ENCODE results near the gene CALN1.
"Not testable (repeated sequence)": the region's sequence is repeated elsewhere in the genome, so short reads cannot be mapped to it uniquely, and the experiment has no call there.

CALN1 gene

GRCh38 chr7:72265071-72265904 lies 146.8 kb downstream of the CALN1 start:
- no peak for DNase-seq

DNA sequence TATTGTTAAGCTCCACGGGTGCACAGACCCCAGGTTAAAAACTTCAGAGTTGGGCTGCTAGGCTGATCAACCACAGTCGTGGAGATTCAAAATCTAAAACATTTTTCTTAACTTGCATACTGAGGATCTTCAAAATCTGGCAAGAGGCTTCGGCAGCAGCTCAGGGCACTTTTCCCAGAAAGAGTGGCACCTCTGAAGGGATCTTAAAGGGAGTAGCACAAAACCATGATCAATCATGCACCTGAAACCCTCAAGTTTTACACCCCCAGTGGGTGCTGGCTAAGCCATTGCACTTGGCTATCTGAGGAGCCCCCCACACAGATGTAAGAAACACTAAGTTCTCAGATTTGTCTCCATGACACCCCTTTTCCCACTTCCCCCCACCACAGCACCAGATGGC lies 151.7 kb downstream of the CALN1 start:
- DNase-seq: no peak

DNA sequence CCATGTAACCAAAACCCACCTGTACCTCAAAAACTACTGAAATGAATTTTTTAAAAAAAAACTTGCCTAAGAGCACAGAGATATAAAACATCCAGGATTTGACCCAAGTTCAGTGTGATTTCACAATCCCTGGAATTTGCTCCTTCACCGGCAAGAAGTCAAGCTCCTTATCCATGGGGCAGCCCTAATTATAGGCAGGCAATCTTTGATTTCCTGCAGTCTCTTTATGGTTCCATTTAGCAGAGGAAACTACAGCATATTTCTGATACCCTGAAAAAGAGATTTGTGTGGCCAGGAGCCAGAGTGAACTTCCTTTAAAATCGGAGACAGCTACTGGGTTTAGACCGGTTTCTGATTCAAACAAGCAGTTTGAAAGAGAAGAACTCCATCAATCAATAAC lies 154.1 kb downstream of the CALN1 start:
- DNase-seq: no peak

DNA sequence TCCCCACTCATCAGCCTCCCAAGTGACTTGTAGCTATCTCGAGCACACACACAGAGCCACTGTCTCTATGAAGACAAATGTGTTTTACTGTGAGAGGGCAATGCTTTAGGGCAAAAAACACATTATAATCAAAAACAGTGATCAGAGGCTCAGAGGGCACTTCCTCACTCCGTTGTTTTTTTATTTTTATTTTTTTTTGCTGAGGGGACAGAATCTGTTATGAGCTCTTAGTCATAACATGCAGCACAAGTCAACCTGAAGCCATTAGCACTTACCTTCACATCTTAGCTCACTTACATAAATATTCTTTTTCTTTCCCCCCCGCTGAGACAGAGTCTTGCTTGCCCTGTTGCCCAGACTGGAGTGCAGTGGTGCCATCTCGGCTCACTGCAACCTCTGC lies 157.7 kb downstream of the CALN1 start:
- DNase-seq: no peak

GRCh38 chr7:72249106-72249505 lies 163.0 kb downstream of the CALN1 start:
- DNase-seq: no peak

DNA sequence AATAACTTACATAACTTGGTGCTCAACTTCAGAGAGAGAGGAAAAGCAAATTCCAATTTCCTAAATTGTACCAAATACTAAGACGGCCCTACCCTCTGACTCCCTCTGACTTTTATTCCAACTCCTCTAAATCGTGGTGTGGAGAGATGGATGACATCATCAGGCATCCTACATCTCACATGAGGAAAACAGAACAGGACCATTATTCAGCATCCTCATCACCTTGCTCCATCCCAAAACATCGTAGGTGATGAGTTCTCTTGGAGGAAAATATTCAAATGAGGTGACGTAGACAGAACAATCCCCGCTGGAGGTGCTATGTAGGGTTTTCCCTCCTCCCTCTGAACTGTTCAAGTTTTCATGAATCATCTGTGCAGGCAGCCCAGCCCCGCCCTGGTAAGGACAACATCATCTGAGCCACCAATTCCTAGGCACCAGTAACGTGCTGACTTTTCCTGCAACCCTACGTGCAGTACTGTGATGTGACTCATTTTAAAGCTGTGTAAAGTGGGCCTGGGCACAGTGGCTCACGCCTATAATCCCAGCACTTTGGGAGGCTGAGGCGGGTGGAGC lies 167.2 kb downstream of the CALN1 start:
- no peak for DNase-seq

GRCh38 chr7:72243329-72243728 lies 168.8 kb downstream of the CALN1 start:
- DNase-seq: no peak

GRCh38 chr7:72235351-72235750 lies 176.8 kb downstream of the CALN1 start:
- DNase-seq: no peak

DNA sequence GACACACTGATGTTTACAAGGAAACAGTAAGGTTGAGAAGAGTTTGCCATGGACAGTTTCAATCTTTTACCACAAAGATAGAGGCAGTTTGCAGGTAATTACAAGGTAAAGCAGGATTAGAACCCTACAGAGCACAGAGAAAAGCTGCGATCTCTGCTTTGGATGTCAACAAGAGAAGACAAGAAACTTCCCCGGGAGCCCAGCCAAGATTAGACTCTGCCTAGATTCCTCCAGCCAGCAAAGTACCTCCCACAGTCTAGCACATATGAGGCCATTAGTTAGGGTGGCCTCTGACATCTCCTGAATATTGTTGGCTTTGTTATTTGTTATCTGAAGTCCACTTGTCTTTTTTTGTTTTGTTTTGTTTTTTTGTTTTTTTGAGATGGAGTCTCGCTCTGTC lies 178.1 kb downstream of the CALN1 start:
- DNase-seq: no peak

DNA sequence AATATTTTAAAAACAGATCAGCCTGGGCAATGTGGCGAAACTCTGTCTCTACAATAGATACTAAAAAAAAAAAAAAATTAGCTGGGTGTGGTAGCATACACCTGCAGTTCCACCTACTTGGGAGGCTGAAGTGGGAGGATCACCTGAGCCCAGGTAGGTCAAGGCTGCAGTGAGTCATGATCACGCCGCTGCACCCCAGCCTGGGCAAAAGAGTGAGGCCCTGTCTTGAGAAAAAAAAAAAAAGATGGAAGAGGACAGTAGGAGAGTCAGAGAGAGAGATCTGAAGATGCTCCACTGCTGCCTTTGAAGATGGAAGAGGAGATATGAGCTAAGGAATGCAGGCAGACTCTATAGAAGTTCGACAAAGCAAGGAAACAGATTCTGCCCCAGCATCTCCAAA lies 181.9 kb downstream of the CALN1 start:
- no peak for DNase-seq

DNA sequence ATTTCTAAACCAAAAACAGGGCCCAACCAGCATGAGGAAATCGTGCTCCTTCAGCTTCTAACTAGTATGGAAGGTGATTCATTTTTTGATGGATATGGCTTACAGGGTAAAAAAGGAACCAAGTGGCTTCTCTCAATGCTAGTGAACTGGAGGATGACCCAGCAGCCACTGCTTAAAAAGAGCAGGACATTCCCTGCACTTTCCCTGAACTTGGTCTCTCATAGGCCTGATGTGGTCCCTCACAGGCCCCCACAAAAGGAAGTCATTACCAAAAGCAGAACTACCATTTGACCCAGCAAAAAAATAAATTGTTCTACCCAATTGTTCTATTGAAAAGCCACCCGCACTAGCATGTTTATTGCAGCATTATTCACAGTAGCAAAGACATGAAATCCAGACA lies 188.8 kb downstream of the CALN1 start:
- no peak for DNase-seq

- no peak for DNase-seq
Measured at GRCh38 chr7:72222136-72222535, 190.0 kb downstream of the CALN1 start.

- DNase-seq: no peak
Measured at GRCh38 chr7:72219500-72219899, 192.6 kb downstream of the CALN1 start.

GRCh38 chr7:72217151-72217550 lies 195.0 kb downstream of the CALN1 start:
- no peak for DNase-seq

GRCh38 chr7:72213769-72214168 lies 198.4 kb downstream of the CALN1 start:
- no peak for DNase-seq

DNA sequence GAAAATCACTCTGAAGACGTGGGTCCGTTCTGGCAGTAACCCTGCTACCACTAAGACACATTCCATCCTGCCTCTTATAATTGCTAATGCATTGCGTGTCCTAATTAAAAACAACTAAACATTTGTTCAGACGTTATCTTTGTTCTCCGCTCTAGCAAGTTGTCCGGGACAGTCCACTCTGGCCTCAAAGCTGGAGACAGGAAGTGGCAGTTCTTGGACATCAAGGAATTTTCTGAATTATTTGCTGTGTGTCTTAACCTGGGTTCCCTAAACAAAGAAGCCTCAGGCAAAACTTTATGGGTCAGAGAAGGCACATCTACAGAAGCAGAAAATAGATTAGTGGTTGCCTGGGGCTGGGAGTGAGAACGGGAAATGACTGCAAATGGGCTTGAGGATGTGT lies 199.1 kb downstream of the CALN1 start:
- no peak for DNase-seq

- no peak for DNase-seq
Measured at GRCh38 chr7:72211175-72211574, 201.0 kb downstream of the CALN1 start.

GRCh38 chr7:72209006-72209405 lies 203.1 kb downstream of the CALN1 start:
- DNase-seq: not testable (repeated sequence)

GRCh38 chr7:72196176-72196575 lies 216.0 kb downstream of the CALN1 start:
- no peak for DNase-seq

- DNase-seq: no peak
Measured at GRCh38 chr7:72190919-72191318, 221.2 kb downstream of the CALN1 start.

- no peak for DNase-seq
Measured at GRCh38 chr7:72190146-72190545, 222.0 kb downstream of the CALN1 start.

DNA sequence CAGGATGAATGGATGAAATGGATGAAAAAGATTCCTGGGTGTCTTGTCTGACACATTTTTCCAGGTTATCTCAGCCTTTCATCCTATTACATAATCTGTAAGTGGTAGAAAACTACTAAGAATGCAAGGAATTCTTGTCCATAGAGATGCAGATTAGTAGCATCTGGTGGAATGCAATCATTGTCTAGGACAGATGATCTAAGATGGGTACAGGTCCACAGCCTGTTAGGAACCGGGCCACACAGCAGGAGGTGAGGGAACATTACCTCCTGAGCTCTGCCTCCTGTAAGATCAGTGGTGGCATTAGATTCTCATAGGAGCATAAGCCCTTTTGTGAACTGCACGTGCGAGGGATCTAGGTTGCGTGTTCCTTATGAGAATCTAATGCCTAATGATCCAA lies 225.0 kb downstream of the CALN1 start:
- DNase-seq: no peak

GRCh38 chr7:72183835-72184234 lies 228.3 kb downstream of the CALN1 start:
- no peak for DNase-seq

DNA sequence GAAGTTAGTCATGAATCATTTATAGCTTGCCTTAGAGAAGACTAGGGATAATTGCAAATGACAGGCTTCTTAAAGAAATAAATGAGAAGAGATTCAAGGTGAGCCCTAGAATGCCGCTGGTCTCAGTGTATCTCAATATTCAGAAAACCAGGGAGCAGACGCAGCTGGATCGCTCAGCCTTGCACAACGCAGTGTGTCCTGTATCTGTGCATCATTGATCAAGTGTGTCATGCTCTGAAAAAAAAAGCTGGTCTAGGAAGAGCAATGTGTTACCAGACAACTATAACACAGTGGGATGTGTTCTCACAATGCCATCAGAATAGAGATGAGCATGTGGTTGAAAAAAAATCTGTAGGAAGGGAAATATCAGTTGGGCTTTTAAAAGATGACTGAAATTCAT lies 230.1 kb downstream of the CALN1 start:
- DNase-seq: no peak

DNA sequence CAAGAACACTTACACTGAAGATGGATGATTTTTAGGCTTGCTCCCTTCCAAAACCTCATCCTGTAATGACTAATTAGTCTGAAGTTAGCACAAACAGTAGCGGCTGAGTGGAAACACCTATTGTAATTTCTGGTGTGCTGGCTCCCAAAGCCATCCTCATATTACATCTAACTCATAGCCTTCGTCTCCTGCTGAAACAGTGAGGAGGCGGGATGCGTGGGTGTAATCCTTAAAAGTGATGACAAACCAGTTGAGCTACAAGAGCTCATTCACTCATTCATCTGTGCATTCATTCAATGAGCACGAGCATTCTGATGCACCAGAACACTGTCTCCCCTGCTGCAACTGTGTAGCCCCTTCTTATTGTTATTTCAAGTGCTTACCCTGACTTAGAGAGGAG lies 235.3 kb downstream of the CALN1 start:
- no peak for DNase-seq
